H1 (cell line): ENCODE data around the gene LRRC63. TPM values are rescaled to one million over a fixed set of nuclear protein-coding genes. Genes with fewer than 3 reads are reported as not detected.

Source experiments
- CTCF ChIA-PET: fragments of 300-600 bp; sonication (Branson Sonifier 250); formaldehyde crosslinking; loops from one replicate; lab custom pipeline; 2021; ENCODE audit not compliant: partially characterized antibody; lab: Charles Lee
- POLR2A ChIA-PET: fragments of 300-600 bp; sonication (Branson Sonifier 250); formaldehyde crosslinking; loops from one replicate; lab custom pipeline; 2021; ENCODE audit warnings: inconsistent platforms; ENCODE audit not compliant: partially characterized antibody; lab: Charles Lee
- DNase-seq, 2 experiments: peaks; one replicate each; pipeline versions ENCODE4 v3.0.0 to v3.0.0-alpha.2; 2010 to 2022; ENCODE audit warnings: low spot score in 2 of 2, low read depth in 1 of 2, mixed read lengths in 1 of 2
- FAIRE-seq: peaks from 2 replicates; lab custom pipeline; 2011; peaks lifted over from hg19 to GRCh38; lab: Jason Lieb, UNC
- H2AFZ ChIP-seq: 2 replicates; pipeline ENCODE4 v1.8.1; 2012; ENCODE audit warnings: low read length, inconsistent platforms
- H2AK5ac ChIP-seq: 2 replicates; pipeline ENCODE4 v1.6.1; 2013; ENCODE audit warnings: low read depth, low read length
- H2BK120ac ChIP-seq: replicated peaks from 2 replicates; pipeline ENCODE3; 2013; ENCODE audit warnings: low read depth, low read length, inconsistent platforms
- H2BK12ac ChIP-seq: 2 replicates; pipeline ENCODE4 v1.6.1; 2013; ENCODE audit warnings: low read depth, low read length
- H2BK15ac ChIP-seq: 2 replicates; pipeline ENCODE4 v1.6.1; 2013; ENCODE audit warnings: low read length
- H2BK20ac ChIP-seq: 2 replicates; pipeline ENCODE4 v1.6.1; 2013; ENCODE audit warnings: low read length
- H2BK5ac ChIP-seq: 2 replicates; pipeline ENCODE4 v1.6.1; 2013; ENCODE audit warnings: low read depth, low read length
- H3K14ac ChIP-seq: 2 replicates; pipeline ENCODE4 v1.6.1; 2013; ENCODE audit warnings: inconsistent platforms; ENCODE audit not compliant: insufficient read length
- H3K18ac ChIP-seq: 2 replicates; pipeline ENCODE4 v1.6.1; 2013; ENCODE audit warnings: low read length; ENCODE audit errors: extremely low read depth
- H3K23ac ChIP-seq: 2 replicates; pipeline ENCODE4 v1.6.1; 2013; ENCODE audit warnings: inconsistent platforms; ENCODE audit not compliant: insufficient read length
- H3K23me2 ChIP-seq: 2 replicates; pipeline ENCODE4 v1.6.1; 2013; ENCODE audit warnings: low read depth, low read length
- H3K27ac ChIP-seq: 2 replicates; pipeline ENCODE4 v1.6.1; 2011; ENCODE audit warnings: low read depth, low read length, inconsistent platforms
- H3K27me3 ChIP-seq, 4 experiments: replicated peaks in 1 of 4; 1 replicate in 1 of 4; 2 replicates in 3 of 4; pipeline versions ENCODE4 v1.6.1 to v1.8.1; 2011 to 2013; ENCODE audit warnings: low read length in 3 of 4, mild to moderate bottlenecking in 3 of 4, inconsistent platforms in 2 of 4, mixed read lengths in 2 of 4, moderate library complexity in 1 of 4; ENCODE audit not compliant: control insufficient read depth in 3 of 4, insufficient read depth in 3 of 4; ENCODE audit errors: extremely low read depth in 1 of 4
- H3K36me3 ChIP-seq, 4 experiments: 2 replicates each; pipeline versions ENCODE4 v1.6.1 to v1.8.1; 2011 to 2013; ENCODE audit warnings: mild to moderate bottlenecking in 4 of 4, low read length in 3 of 4, moderate library complexity in 2 of 4, control low read depth in 1 of 4, inconsistent platforms in 1 of 4; ENCODE audit not compliant: insufficient read depth in 4 of 4, control insufficient read depth in 2 of 4
- H3K4ac ChIP-seq: replicated peaks from 2 replicates; pipeline ENCODE3; 2013; ENCODE audit warnings: low read length, low read depth, mixed read lengths, inconsistent platforms; ENCODE audit not compliant: insufficient read length
- H3K4me1 ChIP-seq, 4 experiments: replicated peaks in 1 of 4; 1 replicate in 1 of 4; 2 replicates in 3 of 4; pipeline versions ENCODE4 v1.6.1 to v1.8.1; 2011 to 2013; ENCODE audit warnings: low read length in 3 of 4, inconsistent platforms in 2 of 4, mixed read lengths in 1 of 4; ENCODE audit not compliant: insufficient read depth in 4 of 4, control insufficient read depth in 3 of 4
- H3K4me2 ChIP-seq, 2 experiments: 2 replicates each; pipeline versions ENCODE4 v1.6.1 to v1.8.1; 2011 to 2013; ENCODE audit warnings: low read depth in 2 of 2, low read length in 2 of 2, control low read depth in 1 of 2, inconsistent platforms in 1 of 2, mild to moderate bottlenecking in 1 of 2; ENCODE audit not compliant: insufficient read depth in 1 of 2
- H3K4me3 ChIP-seq, 4 experiments: fragments of 200-600, 300-600 bp in 1 of 4; sonication (generic), shearing (Covaris generic), sonication (Bioruptor Twin) in 1 of 4; 2 replicates each; pipeline versions ENCODE4 v1.5.1 to v1.8.1; 2011 to 2016; ENCODE audit warnings: low read length in 4 of 4, low read depth in 3 of 4, control low read depth in 2 of 4, inconsistent platforms in 2 of 4, mild to moderate bottlenecking in 2 of 4, mixed read lengths in 1 of 4, moderate library complexity in 1 of 4; ENCODE audit not compliant: insufficient read depth in 2 of 4; ENCODE audit errors: extremely low read depth in 1 of 4
- H3K56ac ChIP-seq: replicated peaks from 2 replicates; pipeline ENCODE3; 2013; ENCODE audit warnings: low read depth, mild to moderate bottlenecking, mixed read lengths, low read length, inconsistent platforms; ENCODE audit not compliant: insufficient read length
- H3K79me1 ChIP-seq: 2 replicates; pipeline ENCODE4 v1.6.1; 2013; ENCODE audit warnings: low read depth, low read length, control low read depth
- H3K79me2 ChIP-seq, 2 experiments: 2 replicates each; pipeline versions ENCODE4 v1.6.1 to v1.8.1; 2012 to 2013; ENCODE audit warnings: low read length in 2 of 2, mild to moderate bottlenecking in 2 of 2, inconsistent platforms in 1 of 2; ENCODE audit not compliant: insufficient read depth in 2 of 2, control insufficient read depth in 1 of 2
- H3K9ac ChIP-seq, 4 experiments: replicated peaks in 1 of 4; 1 replicate in 1 of 4; 2 replicates in 3 of 4; pipeline versions ENCODE4 v1.6.1 to v1.8.1; 2011 to 2013; ENCODE audit warnings: low read depth in 3 of 4, low read length in 3 of 4, control low read depth in 2 of 4, mild to moderate bottlenecking in 2 of 4, moderate library complexity in 2 of 4, inconsistent platforms in 1 of 4; ENCODE audit errors: extremely low read depth in 1 of 4
- H3K9me3 ChIP-seq, 2 experiments: 2 replicates each; pipeline versions ENCODE4 v1.6.1 to v1.8.1; 2012 to 2013; ENCODE audit warnings: mild to moderate bottlenecking in 2 of 2, moderate library complexity in 2 of 2, control low read depth in 1 of 2, inconsistent platforms in 1 of 2, low read depth in 1 of 2, low read length in 1 of 2, mixed read lengths in 1 of 2; ENCODE audit not compliant: insufficient read depth in 2 of 2
- H4K20me1 ChIP-seq, 2 experiments: replicated peaks in 1 of 2; 2 replicates each; pipeline versions ENCODE3 to v1.8.1; 2011 to 2013; ENCODE audit warnings: inconsistent platforms in 2 of 2, low read length in 2 of 2, mild to moderate bottlenecking in 1 of 2; ENCODE audit not compliant: insufficient read depth in 2 of 2, control insufficient read depth in 1 of 2
- H4K5ac ChIP-seq: 2 replicates; pipeline ENCODE4 v1.6.1; 2013; ENCODE audit warnings: low read length, low read depth, mixed read lengths, inconsistent platforms; ENCODE audit not compliant: insufficient read length
- H4K8ac ChIP-seq: 2 replicates; pipeline ENCODE4 v1.8.0; 2013; ENCODE audit warnings: mild to moderate bottlenecking, moderate library complexity, low read length, inconsistent platforms; ENCODE audit not compliant: insufficient read depth; ENCODE audit errors: extremely low read depth
- H4K91ac ChIP-seq: replicated peaks from 2 replicates; pipeline ENCODE3; 2013; ENCODE audit warnings: low read length, mixed read lengths, inconsistent platforms; ENCODE audit not compliant: insufficient read length
- ATF3 ChIP-seq: IDR thresholded peaks from 2 replicates; pipeline ENCODE4 v1.6.1; 2011; ENCODE audit warnings: low read depth, mild to moderate bottlenecking, low read length; ENCODE audit not compliant: insufficient read depth
- BCL11A ChIP-seq, 2 experiments: IDR thresholded peaks; one replicate each; pipeline ENCODE4 v1.6.1; 2011; ENCODE audit warnings: low read depth in 2 of 2, low read length in 2 of 2, mild to moderate bottlenecking in 2 of 2
- CHD1 ChIP-seq: IDR thresholded peaks from 2 replicates; pipeline ENCODE4 v1.6.1; 2012; ENCODE audit warnings: low read depth, low read length, improper control_type of control experiment
- CHD2 ChIP-seq: IDR thresholded peaks from 2 replicates; pipeline ENCODE4 v1.6.1; 2012; ENCODE audit warnings: low read length, improper control_type of control experiment
- GABPA ChIP-seq: IDR thresholded peaks from 2 replicates; pipeline ENCODE4 v1.6.1; 2011; ENCODE audit warnings: mild to moderate bottlenecking, low read length, moderate library complexity, borderline replicate concordance; ENCODE audit not compliant: insufficient read depth
- KDM4A ChIP-seq: IDR thresholded peaks from one replicate; pipeline ENCODE4 v1.7.1; 2012; ENCODE audit warnings: low read depth, mild to moderate bottlenecking, moderate library complexity, low read length, inconsistent platforms; ENCODE audit not compliant: severe bottlenecking
- NRF1 ChIP-seq: IDR thresholded peaks from 2 replicates; pipeline ENCODE4 v1.6.1; 2011; ENCODE audit warnings: mild to moderate bottlenecking, low read depth, low read length, improper control_type of control experiment
- RNF2 ChIP-seq: fragments of 200-900, 300-1000 bp; sonication (generic); IDR thresholded peaks from 2 replicates; pipeline ENCODE4 v1.7.1; 2016; ENCODE audit warnings: borderline replicate concordance, low read depth, mild to moderate bottlenecking, antibody characterized with exemption, low read length; ENCODE audit not compliant: poor library complexity, severe bottlenecking; ENCODE audit errors: missing control alignments
- SAP30 ChIP-seq: fragments of 300-600 bp; sonication (generic); IDR thresholded peaks from 2 replicates; pipeline ENCODE4 v1.7.1; 2012; ENCODE audit warnings: low read length, moderate library complexity, mild to moderate bottlenecking, inconsistent platforms; ENCODE audit not compliant: insufficient read depth, insufficient replicate concordance
- SRF ChIP-seq: IDR thresholded peaks from 2 replicates; pipeline ENCODE4 v1.6.1; 2011; ENCODE audit warnings: mild to moderate bottlenecking, low read depth, low read length, moderate library complexity
- ZNF274 ChIP-seq: IDR thresholded peaks from 2 replicates; pipeline ENCODE4 v1.7.0; 2012; ENCODE audit warnings: low read length, borderline replicate concordance; ENCODE audit errors: extremely low read depth
- WGBS, 2 experiments: shearing (Covaris generic) in 1 of 2; methylation state at CpG; one replicate each; pipeline versions ENCODE4 v1.1.6 to v1.1.7; 2013 to 2015; ENCODE audit warnings: low lambda C conversion rate in 2 of 2, mixed read lengths in 2 of 2, inconsistent platforms in 1 of 2, low coverage in 1 of 2, missing lambda C conversion rate in 1 of 2; ENCODE audit not compliant: insufficient replicate concordance in 2 of 2, insufficient coverage in 1 of 2, insufficient read length in 1 of 2; ENCODE audit errors: extremely low coverage in 1 of 2, missing lambda C conversion rate in 1 of 2; 5-methylcytosine and 5-hydroxymethylcytosine counted together
- polyA plus RNA-seq, 7 experiments: library from polyadenylated mRNA; depleted of rRNA in 3 of 7; stranded (reverse) in 5 of 7; unstranded in 2 of 7; fragments of >200 nt in 5 of 7; fragments of 200-250 nt in 2 of 7; gene quantifications; 1 replicate in 5 of 7; 2 replicates in 1 of 7; 4 replicates in 1 of 7; pipeline versions ENCODE4 v1.2.1 to v1.2.3, GENCODE V29; 2011 to 2013; ENCODE audit warnings: missing spikeins in 2 of 7, mixed read lengths in 2 of 7
- total RNA-seq: library from RNA; stranded (reverse); fragmentation: NEBNext Ultra II Directional; extraction: Animal tissue kit (Norgen Biotek cat#: 25700); gene quantifications from 2 replicates; pipeline ENCODE4 v1.2.1, GENCODE V29; 2021

LRRC63 gene
- total and polyA plus RNA-seq, 2 of the 8 experiments (the other 6 are each of a cell fraction or from before 2014, with no cell fraction given): not detected

- 91% methylated on average over 15 of the region's 15 CpGs; no CpG with 5 or more reads in 1 of the 2 experiments for WGBS, 2 experiments
- Histone ChIP-seq H3K27ac (no peak overlapping the region), H3K56ac (no peak overlapping the region), H3K14ac (no peak overlapping the region), H2BK20ac (no peak overlapping the region), H3K79me2 (no peaks in the 10 kb centered on the region), H2AK5ac (no peak overlapping the region), H3K9me3 (no peaks in the 10 kb centered on the region), H3K4me3 (no peak overlapping the region), H4K91ac (no peak overlapping the region), H2BK5ac (no peak overlapping the region), H2BK12ac (no peak overlapping the region), H3K27me3 (no peaks in the 10 kb centered on the region), H2BK120ac (no peak overlapping the region), H3K4me1 (peaks cover 0 to 3% (median 0%) of the 10 kb centered on the region in 4 experiments; a peak in 1 of 7 replicates), H3K23me2 (no peaks in the 10 kb centered on the region), H3K36me3 (no peaks in the 10 kb centered on the region), H3K23ac (no peak overlapping the region), H3K4ac (no peak overlapping the region), H2BK15ac (no peak overlapping the region), H4K20me1 (no peaks in the 10 kb centered on the region), H3K18ac (no peak overlapping the region), H3K4me2 (no peak overlapping the region), H2AFZ (no peak overlapping the region), H3K79me1 (no peaks in the 10 kb centered on the region), H4K8ac (no peak overlapping the region), H4K5ac (no peak overlapping the region), H3K9ac (no peak overlapping the region)
- CTCF ChIA-PET: interaction anchor here (0.6 to 2.2 kb wide), 12 partner anchors 9 to 94 kb away, joined by 3 to 9 read pairs (median 3); no protein-coding TSS in a partner anchor
- FAIRE-seq: no peak
- POLR2A ChIA-PET: no interaction called here
- DNase-seq: no peak
- TF ChIP-seq SRF (no peak), KDM4A (no peak), ATF3 (no peak), CHD2 (no peak), GABPA (no peak), ZNF274 (no peak), RNF2 (no peak), NRF1 (no peak), SAP30 (no peak), CHD1 (no peak), BCL11A (IDR thresholded peaks at IDR 0.05; ENCODE audit: low read depth in 2 of 2, low read length in 2 of 2) (no peak)
These were observed 28.4 kb upstream of the LRRC63 start for GRCh38 chr13:46183018-46183946.
